H9 (cell line): Measurements from ENCODE around the gene PCA3. TPM values are rescaled to one million over a fixed set of nuclear protein-coding genes. Genes with fewer than 3 reads are reported as not detected.

ENCODE experiments used
- DNase-seq: peaks from one replicate; pipeline ENCODE4 v3.0.0-alpha.2; 2017
- H2AFZ ChIP-seq: one replicate; pipeline ENCODE4 v1.6.1; 2013; ENCODE audit warnings: mild to moderate bottlenecking, low read length, control low read depth, moderate library complexity
- H2AK5ac ChIP-seq: 2 replicates; pipeline ENCODE4 v1.6.1; 2013; ENCODE audit warnings: low read length, control low read depth, mixed read lengths; ENCODE audit not compliant: insufficient read length
- H2BK120ac ChIP-seq: one replicate; pipeline ENCODE4 v1.6.1; 2013; ENCODE audit warnings: low read depth, mild to moderate bottlenecking, low read length, control low read depth, inconsistent platforms; ENCODE audit not compliant: poor library complexity, severe bottlenecking
- H2BK12ac ChIP-seq: 2 replicates; pipeline ENCODE4 v1.6.1; 2013; ENCODE audit warnings: low read length, control low read depth, mixed read lengths, low read depth; ENCODE audit not compliant: insufficient read length
- H2BK15ac ChIP-seq: 2 replicates; pipeline ENCODE4 v1.6.1; 2013; ENCODE audit warnings: low read depth, low read length, control low read depth
- H2BK20ac ChIP-seq: one replicate; pipeline ENCODE4 v1.6.1; 2013; ENCODE audit warnings: low read depth, mild to moderate bottlenecking, low read length, control low read depth, inconsistent platforms; ENCODE audit not compliant: poor library complexity, severe bottlenecking
- H2BK5ac ChIP-seq: 2 replicates; pipeline ENCODE4 v1.6.1; 2013; ENCODE audit warnings: low read length, control low read depth, mixed read lengths; ENCODE audit not compliant: insufficient read length
- H3K14ac ChIP-seq: 2 replicates; pipeline ENCODE4 v1.6.1; 2013; ENCODE audit warnings: low read length, control low read depth; ENCODE audit not compliant: insufficient read depth
- H3K18ac ChIP-seq: 2 replicates; pipeline ENCODE4 v1.6.1; 2013; ENCODE audit warnings: low read depth, mild to moderate bottlenecking, mixed read lengths, low read length, control low read depth; ENCODE audit not compliant: insufficient read length
- H3K23ac ChIP-seq: 2 replicates; pipeline ENCODE4 v1.6.1; 2013; ENCODE audit warnings: low read length, control low read depth, mixed read lengths, low read depth; ENCODE audit not compliant: insufficient read length
- H3K23me2 ChIP-seq: 2 replicates; pipeline ENCODE4 v1.6.1; 2013; ENCODE audit warnings: low read depth, mild to moderate bottlenecking, mixed read lengths, low read length, control low read depth; ENCODE audit not compliant: insufficient read length, poor library complexity, severe bottlenecking
- H3K27ac ChIP-seq: 2 replicates; pipeline ENCODE4 v1.5.1; 2013; ENCODE audit warnings: low read length, control low read depth, mixed read lengths, low read depth; ENCODE audit not compliant: insufficient read length
- H3K27me3 ChIP-seq: 2 replicates; pipeline ENCODE4 v1.6.1; 2013; ENCODE audit warnings: low read length, control low read depth, inconsistent platforms; ENCODE audit not compliant: insufficient read depth
- H3K4ac ChIP-seq: 2 replicates; pipeline ENCODE4 v1.6.1; 2013; ENCODE audit warnings: low read depth, mild to moderate bottlenecking, control low read depth, inconsistent platforms, low read length, moderate library complexity
- H3K4me1 ChIP-seq: 2 replicates; pipeline ENCODE4 v1.6.1; 2013; ENCODE audit warnings: low read length, control low read depth, inconsistent platforms; ENCODE audit not compliant: insufficient read depth
- H3K4me2 ChIP-seq: 2 replicates; pipeline ENCODE4 v1.6.1; 2013; ENCODE audit warnings: low read length, control low read depth, mixed read lengths; ENCODE audit not compliant: insufficient read length, insufficient read depth
- H3K56ac ChIP-seq: 2 replicates; pipeline ENCODE4 v1.6.1; 2013; ENCODE audit warnings: low read depth, mild to moderate bottlenecking, mixed read lengths, low read length, control low read depth; ENCODE audit not compliant: insufficient read length
- H3K79me1 ChIP-seq: 2 replicates; pipeline ENCODE4 v1.6.1; 2013; ENCODE audit warnings: low read depth, mild to moderate bottlenecking, moderate library complexity, low read length, control low read depth, inconsistent platforms; ENCODE audit not compliant: insufficient read depth, poor library complexity, severe bottlenecking
- H3K79me2 ChIP-seq: 2 replicates; pipeline ENCODE4 v1.6.1; 2013; ENCODE audit warnings: low read length, control low read depth, inconsistent platforms; ENCODE audit not compliant: insufficient read depth
- H3K9ac ChIP-seq: 2 replicates; pipeline ENCODE4 v1.6.1; 2013; ENCODE audit warnings: low read length, control low read depth, mixed read lengths; ENCODE audit not compliant: insufficient read length; ENCODE audit errors: extremely low read depth
- H3K9me3 ChIP-seq: one replicate; pipeline ENCODE4 v1.6.1; 2013; ENCODE audit warnings: low read depth, low read length, inconsistent platforms; ENCODE audit not compliant: control insufficient read depth
- H3T11ph ChIP-seq: one replicate; pipeline ENCODE4 v1.6.1; 2013; ENCODE audit warnings: mild to moderate bottlenecking, low read length, control low read depth, inconsistent platforms
- H4K20me1 ChIP-seq: one replicate; pipeline ENCODE4 v1.6.1; 2013; ENCODE audit not compliant: control insufficient read depth, insufficient read length, insufficient read depth
- H4K5ac ChIP-seq: 2 replicates; pipeline ENCODE4 v1.6.1; 2013; ENCODE audit warnings: low read depth, mild to moderate bottlenecking, mixed read lengths, low read length, control low read depth; ENCODE audit not compliant: insufficient read length
- H4K8ac ChIP-seq: replicated peaks from 2 replicates; pipeline ENCODE4 v1.6.1; 2013; ENCODE audit warnings: low read length, control low read depth, mixed read lengths, low read depth; ENCODE audit not compliant: insufficient read length
- H4K91ac ChIP-seq: 2 replicates; pipeline ENCODE4 v1.6.1; 2013; ENCODE audit warnings: low read depth, mild to moderate bottlenecking, moderate library complexity, mixed read lengths, low read length, control low read depth; ENCODE audit not compliant: insufficient read length
- H3K27ac Mint-ChIP-seq, 3 experiments: 2 replicates in 2 of 3; 3 replicates in 1 of 3; pipeline ENCODE4 v1.8.0; 2020 to 2021; ENCODE audit warnings: mixed read lengths in 3 of 3, mild to moderate bottlenecking in 1 of 3, moderate library complexity in 1 of 3
- H3K27me3 Mint-ChIP-seq: 2 replicates; pipeline ENCODE4 v1.8.0; 2021; ENCODE audit warnings: low read depth, mild to moderate bottlenecking, moderate library complexity, mixed read lengths
- H3K36me3 Mint-ChIP-seq, 3 experiments: 2 replicates in 2 of 3; 3 replicates in 1 of 3; pipeline ENCODE4 v1.8.0; 2020 to 2021; ENCODE audit warnings: low read depth in 3 of 3, mixed read lengths in 3 of 3; ENCODE audit not compliant: insufficient read depth in 1 of 3
- H3K4me1 Mint-ChIP-seq, 2 experiments: 2 replicates each; pipeline ENCODE4 v1.8.0; 2020; ENCODE audit warnings: mixed read lengths in 2 of 2
- H3K4me3 Mint-ChIP-seq, 2 experiments: 2 replicates in 1 of 2; 3 replicates in 1 of 2; pipeline ENCODE4 v1.8.0; 2020 to 2021; ENCODE audit warnings: mild to moderate bottlenecking in 2 of 2, mixed read lengths in 2 of 2, moderate library complexity in 1 of 2
- H3K9me3 Mint-ChIP-seq, 2 experiments: 2 replicates in 1 of 2; 3 replicates in 1 of 2; pipeline ENCODE4 v1.8.0; 2020; ENCODE audit warnings: mild to moderate bottlenecking in 2 of 2, mixed read lengths in 2 of 2, moderate library complexity in 1 of 2
- CTCF ChIP-seq: fragments of 200-600 bp; sonication (generic); conservative IDR thresholded peaks from 3 replicates; pipeline ENCODE4 v1.8.0; 2021; ENCODE audit warnings: antibody characterized with exemption, mild to moderate bottlenecking
- WGBS: extraction: QIAGEN DNeasy Blood & Tissue Kit; methylation state at CpG from one replicate; pipeline ENCODE4 v1.1.7; 2013; ENCODE audit warnings: missing lambda C conversion rate, low lambda C conversion rate, mixed read lengths; ENCODE audit not compliant: insufficient read length; ENCODE audit errors: extremely low coverage; 5-methylcytosine and 5-hydroxymethylcytosine counted together
- total RNA-seq: library from RNA; stranded (reverse); gene quantifications from 2 replicates; pipeline ENCODE4 v1.2.1, GENCODE V29; 2021

The PCA3 gene
- total RNA-seq, 1 experiment from 2014 or later, result not detected

- H3K4me3 Mint-ChIP-seq, result no peak overlapping the region
- no peaks in the 10 kb centered on the region for H3K36me3 Mint-ChIP-seq
- H2BK12ac ChIP-seq, result no peak overlapping the region
- no peak overlapping the region for H3K14ac ChIP-seq
- no peaks in the 10 kb centered on the region for H4K20me1 ChIP-seq
- no peaks in the 10 kb centered on the region for H3K79me1 ChIP-seq
- H3K9me3 Mint-ChIP-seq, result no peaks in the 10 kb centered on the region
- H3K9me3 ChIP-seq, result no peaks in the 10 kb centered on the region
- no peak overlapping the region for H3K4me2 ChIP-seq
- no peak overlapping the region for H3K56ac ChIP-seq
- H3K18ac ChIP-seq, result no peak overlapping the region
- no peak for TF ChIP-seq CTCF
- no peaks in the 10 kb centered on the region for H3K4me1 Mint-ChIP-seq
- H4K8ac ChIP-seq, result no peak overlapping the region
- H2BK15ac ChIP-seq, result no peak overlapping the region
- H3K27me3 Mint-ChIP-seq, result no peaks in the 10 kb centered on the region; the same call in 1 of the 2 replicates
- H3K9ac ChIP-seq, result no peak overlapping the region
- H3K27ac ChIP-seq, result no peak overlapping the region
- no peak overlapping the region for H2BK20ac ChIP-seq
- H4K5ac ChIP-seq, result no peak overlapping the region
- DNase-seq, result no peak
- H3K23ac ChIP-seq, result no peak overlapping the region
- H3K27ac Mint-ChIP-seq, result no peak overlapping the region
- no CpG with 5 or more reads among the region's 6 CpGs for WGBS
- no peaks in the 10 kb centered on the region for H3K27me3 ChIP-seq
- no peak overlapping the region for H2AK5ac ChIP-seq
- H3K79me2 ChIP-seq, result no peaks in the 10 kb centered on the region
- H3K4ac ChIP-seq, result no peak overlapping the region
- H2BK5ac ChIP-seq, result no peak overlapping the region
- H3K4me1 ChIP-seq, result no peaks in the 10 kb centered on the region
- H4K91ac ChIP-seq, result no peak overlapping the region
- H2BK120ac ChIP-seq, result no peak overlapping the region
- no peaks in the 10 kb centered on the region for H3K23me2 ChIP-seq
- H3T11ph ChIP-seq, result no peak overlapping the region
- H2AFZ ChIP-seq, result no peak overlapping the region
Observed at GRCh38 chr9:76725885-76726284, 38.4 kb upstream of the PCA3 start.
